Ureter (tissue), 1 donor: ENCODE data around the gene CNEP1R1. TPM values are rescaled to one million over a fixed set of nuclear protein-coding genes. Genes with fewer than 3 reads are reported as not detected.
A peak's percentile ranks its signal among the peaks of the same experiment; 100 is the strongest.
"Not testable (repeated sequence)": the region's sequence is repeated elsewhere in the genome, so short reads cannot be mapped to it uniquely, and the experiment has no call there.

Experiments
- DNase-seq: peaks from one replicate; pipeline ENCODE4 v3.0.0-alpha.2; 2020; ENCODE audit warnings: low spot score
- total RNA-seq: library from RNA; stranded (reverse); gene quantifications from one replicate; pipeline ENCODE4 v1.2.4, GENCODE V29; 2023
- donor health status: DM: yes; HTN: yes; CAD: no.

CNEP1R1 gene, protein sequence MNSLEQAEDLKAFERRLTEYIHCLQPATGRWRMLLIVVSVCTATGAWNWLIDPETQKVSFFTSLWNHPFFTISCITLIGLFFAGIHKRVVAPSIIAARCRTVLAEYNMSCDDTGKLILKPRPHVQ
- 21.9 TPM for total RNA-seq

GRCh38 chr16:50024684-50025536, at the start of gene CNEP1R1:
TSS of gene CNEP1R1 (plus strand) at chr16:50025225. CDS start at chr16:50025316, 91 bp downstream.
- DNase-seq = peak; percentile 97

DNA sequence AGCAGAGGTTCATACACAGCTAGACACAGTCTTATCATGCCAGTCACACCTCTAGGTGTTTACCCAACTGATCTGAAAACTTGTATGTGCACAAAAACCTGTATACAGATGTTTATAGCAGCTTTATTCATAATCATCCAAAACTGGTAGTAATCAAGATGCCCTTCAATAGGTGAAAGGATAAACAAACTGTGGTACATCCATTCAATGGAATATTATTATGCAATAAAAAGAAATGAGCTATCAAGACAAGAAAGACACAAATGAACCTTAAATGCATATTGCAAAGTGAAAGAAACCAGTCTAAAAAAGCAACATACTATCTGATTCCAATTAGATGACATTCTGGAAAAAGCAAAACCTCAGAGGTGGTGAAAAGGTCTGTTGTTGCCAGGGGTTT, 47.6 kb upstream of the CNEP1R1 start:
- no peak for DNase-seq

DNA sequence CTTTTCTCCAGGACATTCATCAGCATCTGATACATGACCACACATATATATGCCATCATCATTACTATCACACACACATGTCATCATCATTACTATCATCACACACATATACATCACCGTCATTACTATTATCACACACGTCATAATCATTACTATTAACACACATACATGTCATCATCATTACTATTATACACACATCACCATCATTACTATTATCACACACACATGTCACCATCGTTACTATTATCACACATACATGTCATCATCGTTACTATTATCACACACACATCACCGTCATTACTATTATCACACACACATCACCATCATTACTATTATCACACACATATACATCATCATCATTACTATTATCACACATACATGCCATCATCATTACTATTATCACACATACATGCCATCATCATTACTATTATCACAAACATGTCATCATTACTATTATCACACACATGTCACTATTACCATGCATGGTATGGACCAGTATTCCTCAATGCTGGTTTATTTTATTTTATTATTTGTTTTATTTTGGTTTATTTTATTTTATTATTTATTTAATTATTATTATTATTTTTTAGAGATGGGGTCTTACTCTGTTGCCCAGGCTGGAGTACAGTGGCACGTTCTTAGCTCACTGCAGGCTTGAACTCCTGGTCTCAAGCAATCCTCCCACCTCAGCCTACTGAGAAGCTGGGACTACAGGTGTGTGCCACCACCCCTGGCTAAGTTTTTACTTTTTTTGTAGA, 46.3 kb upstream of the CNEP1R1 start:
- no peak for DNase-seq

GRCh38 chr16:49980166-49980565, 44.9 kb upstream of the CNEP1R1 start:
- no peak for DNase-seq

GRCh38 chr16:49986351-49987124, 38.5 kb upstream of the CNEP1R1 start:
- DNase-seq = peak; percentile 48

DNA sequence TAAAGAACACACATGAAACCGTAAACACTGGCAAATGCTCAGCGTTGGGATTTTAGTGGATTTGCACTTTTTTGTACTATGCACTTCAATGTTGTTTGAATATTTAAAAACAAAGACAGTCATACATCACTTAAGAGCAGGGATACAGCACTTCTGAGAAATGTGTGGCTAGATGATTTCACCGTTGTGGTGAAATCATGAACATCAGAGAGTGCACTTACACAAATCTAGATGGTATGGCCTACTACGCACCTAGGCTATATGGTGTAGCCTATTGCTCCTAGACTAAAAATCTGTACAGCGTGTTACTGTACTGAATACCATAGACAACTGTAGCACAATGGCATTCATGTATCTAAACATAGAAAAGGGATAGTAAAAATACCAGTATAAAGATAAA, 37.6 kb upstream of the CNEP1R1 start:
- DNase-seq = no peak

GRCh38 chr16:49992825-49993224, 32.2 kb upstream of the CNEP1R1 start:
- no peak for DNase-seq

GRCh38 chr16:49993579-49993978, 31.4 kb upstream of the CNEP1R1 start:
- DNase-seq = no peak

- DNase-seq = no peak
These were observed 31.0 kb upstream of the CNEP1R1 start for GRCh38 chr16:49994006-49994405.

GRCh38 chr16:49995720-49996119, 29.3 kb upstream of the CNEP1R1 start:
- DNase-seq = no peak

DNA sequence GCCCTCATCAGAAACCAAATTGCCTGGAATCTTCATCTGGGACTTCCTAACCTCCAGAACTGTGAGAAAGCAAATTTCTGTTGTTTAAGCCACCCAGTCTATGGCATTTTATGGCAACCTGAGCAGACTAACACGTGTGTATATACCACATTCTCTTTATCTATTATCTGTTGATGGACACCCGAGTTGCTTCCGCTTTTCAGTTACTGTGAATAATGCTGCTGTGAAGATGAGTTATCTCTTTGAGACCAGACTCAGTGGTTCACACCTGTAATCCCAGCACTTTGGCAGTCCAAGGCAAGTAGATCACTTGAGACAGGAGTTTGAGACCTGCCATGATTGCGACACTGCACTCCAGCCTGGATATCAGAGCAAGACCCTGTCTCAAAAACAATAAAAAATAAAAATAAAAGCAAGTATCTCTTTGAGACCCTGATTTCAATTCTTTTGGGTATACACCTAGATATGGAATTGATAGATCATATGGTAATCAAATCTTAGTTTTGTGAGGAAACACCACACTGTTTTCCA, 27.2 kb upstream of the CNEP1R1 start:
- no peak for DNase-seq

GRCh38 chr16:49998991-49999390, 26.0 kb upstream of the CNEP1R1 start:
- no peak for DNase-seq

DNA sequence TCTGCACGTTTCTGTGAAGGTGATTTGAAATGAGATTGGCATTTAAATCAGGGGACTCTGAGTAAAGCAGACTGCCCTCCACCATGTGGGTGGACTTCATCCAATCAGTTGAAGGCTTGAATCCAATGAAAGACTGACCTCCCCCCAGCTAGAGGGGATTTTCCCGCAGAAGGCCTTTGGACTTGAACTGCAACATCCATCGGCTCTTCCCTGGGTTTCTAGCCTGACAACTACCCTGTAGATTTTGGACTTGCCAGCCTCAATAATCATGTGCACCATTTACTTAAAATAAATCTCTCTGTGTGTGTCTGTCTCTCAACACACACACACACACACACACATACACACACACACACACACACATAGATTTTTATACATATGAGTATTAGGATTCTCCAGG, 23.9 kb upstream of the CNEP1R1 start:
- DNase-seq = no peak

DNA sequence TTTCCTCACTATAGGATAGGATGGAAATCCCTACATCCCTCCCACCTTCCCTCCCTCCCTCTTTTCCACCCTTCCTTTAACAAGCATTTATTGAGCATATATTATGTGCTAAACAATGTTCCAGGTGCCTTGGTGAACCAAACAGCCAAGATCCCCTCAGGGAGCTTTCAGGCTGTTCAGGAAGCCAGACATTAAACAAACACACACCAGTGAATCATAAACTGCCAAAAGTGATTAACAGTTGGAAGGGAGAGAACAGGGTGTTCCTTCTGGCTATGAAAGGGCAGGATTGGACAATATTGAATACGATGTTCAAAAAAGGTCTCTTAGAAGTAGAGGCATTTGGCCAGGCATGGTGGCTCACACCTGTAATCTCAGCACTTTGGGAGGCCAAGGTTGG, 22.8 kb upstream of the CNEP1R1 start:
- no peak for DNase-seq

- no peak for DNase-seq
These were observed 20.8 kb upstream of the CNEP1R1 start for GRCh38 chr16:50004239-50004638.

GRCh38 chr16:50006964-50007363, 18.1 kb upstream of the CNEP1R1 start:
- no peak for DNase-seq

GRCh38 chr16:50007744-50008143, 17.3 kb upstream of the CNEP1R1 start:
- no peak for DNase-seq

- DNase-seq = no peak
These were observed 14.8 kb upstream of the CNEP1R1 start for GRCh38 chr16:50010212-50010611.

- no peak for DNase-seq
These were observed 13.3 kb upstream of the CNEP1R1 start for GRCh38 chr16:50011707-50012106.

GRCh38 chr16:50012182-50012581, 12.8 kb upstream of the CNEP1R1 start:
- DNase-seq = no peak

DNA sequence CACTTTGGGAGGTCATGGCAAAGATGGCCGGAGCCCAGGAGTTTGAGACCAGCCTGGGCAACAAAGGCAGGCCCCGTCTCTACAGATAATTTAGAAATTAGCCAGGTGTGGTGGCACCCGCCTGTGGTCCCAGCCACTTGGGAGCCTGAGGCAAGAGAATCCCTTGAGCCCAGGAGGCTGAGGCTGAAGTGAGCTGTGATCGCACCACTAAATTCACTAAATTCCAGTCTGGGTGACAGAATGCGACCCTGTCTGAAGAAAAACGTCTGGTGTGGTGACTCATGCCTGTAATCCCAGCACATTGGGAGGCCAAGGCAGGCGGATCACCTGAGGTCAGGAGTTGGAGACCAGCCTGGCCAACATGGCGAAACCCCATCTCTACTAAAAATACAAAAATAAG, 10.8 kb upstream of the CNEP1R1 start:
- not testable (repeated sequence) for DNase-seq

DNA sequence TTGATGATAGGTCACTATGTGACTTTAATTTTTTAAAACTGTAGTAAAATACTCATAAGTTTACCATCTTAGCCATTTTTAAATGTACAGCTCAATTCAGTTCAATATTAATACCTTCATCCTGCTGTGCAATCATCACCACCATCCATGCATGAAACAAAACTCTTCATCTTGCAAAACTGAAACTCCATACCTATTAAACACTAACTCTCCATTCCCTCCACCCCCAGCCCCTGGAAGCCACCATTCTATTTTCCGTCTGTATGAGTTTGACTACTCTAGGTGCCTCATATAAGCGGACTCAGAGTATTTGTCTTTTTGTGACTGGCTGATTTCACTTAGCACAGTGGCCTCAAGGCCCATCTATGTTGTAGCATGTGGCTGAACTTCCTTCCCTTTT, 9.4 kb upstream of the CNEP1R1 start:
- no peak for DNase-seq
